Stromal cell of bone marrow (primary cell): Measurements from ENCODE around the gene MTRFR.
"Not testable (repeated sequence)": the region's sequence is repeated elsewhere in the genome, so short reads cannot be mapped to it uniquely, and the experiment has no call there.

Source experiments
- DNase-seq: peaks from one replicate; pipeline ENCODE4 v3.0.0-alpha.2; 2012; ENCODE audit warnings: low read depth

Gene MTRFR

GRCh38 chr12:123232807-123233504 lies at the start of gene MTRFR, which contains the start of gene MPHOSPH9:
MTRFR (plus strand) TSS chr12:123233436; CDS start chr12:123253675, 20,239 bp downstream.
MPHOSPH9 (minus strand) TSS chr12:123233141; CDS start chr12:123230364, 2,777 bp downstream.
- DNase-seq: peak; percentile 100

- no peak for DNase-seq
Observed at GRCh38 chr12:123187637-123188036, 45.6 kb upstream of the MTRFR start.

DNA sequence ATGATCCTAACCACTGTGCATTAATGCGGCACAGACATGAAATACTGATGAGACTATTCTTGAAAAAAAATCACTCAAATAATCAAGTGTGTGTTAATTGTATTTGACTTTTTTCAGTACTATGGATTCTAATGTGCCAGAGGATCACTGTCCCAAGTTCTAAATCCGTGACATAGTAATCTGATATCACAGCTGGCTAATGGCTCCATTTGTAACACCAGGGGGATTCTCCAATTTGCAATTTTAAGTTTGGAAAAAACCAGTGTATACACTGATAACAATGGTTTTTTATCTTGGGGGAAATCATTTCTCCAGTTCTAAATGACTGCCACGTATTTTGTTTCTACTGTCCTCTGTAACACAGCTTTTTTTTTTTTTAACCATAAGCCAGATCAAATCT lies 33.3 kb upstream of the MTRFR start:
- no peak for DNase-seq

DNA sequence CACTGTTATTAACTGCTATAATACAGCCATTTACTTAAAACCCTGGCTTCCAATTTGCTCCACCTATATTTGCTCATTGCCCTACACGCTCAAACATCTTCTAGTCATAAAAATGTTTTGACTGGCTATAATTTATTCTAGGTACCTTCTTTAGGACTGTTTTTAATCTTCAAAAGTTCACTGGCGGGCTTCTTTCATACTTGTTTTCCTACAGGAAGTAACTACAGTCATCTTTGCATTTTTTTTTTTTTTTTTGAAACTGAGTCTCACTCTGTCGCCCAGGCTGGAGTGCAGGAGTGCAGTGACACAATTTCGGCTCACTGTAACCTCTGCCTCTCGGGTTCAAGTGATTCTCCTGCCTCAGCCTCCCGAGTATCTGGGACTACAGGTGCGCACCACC lies 32.8 kb upstream of the MTRFR start:
- DNase-seq: no peak

DNA sequence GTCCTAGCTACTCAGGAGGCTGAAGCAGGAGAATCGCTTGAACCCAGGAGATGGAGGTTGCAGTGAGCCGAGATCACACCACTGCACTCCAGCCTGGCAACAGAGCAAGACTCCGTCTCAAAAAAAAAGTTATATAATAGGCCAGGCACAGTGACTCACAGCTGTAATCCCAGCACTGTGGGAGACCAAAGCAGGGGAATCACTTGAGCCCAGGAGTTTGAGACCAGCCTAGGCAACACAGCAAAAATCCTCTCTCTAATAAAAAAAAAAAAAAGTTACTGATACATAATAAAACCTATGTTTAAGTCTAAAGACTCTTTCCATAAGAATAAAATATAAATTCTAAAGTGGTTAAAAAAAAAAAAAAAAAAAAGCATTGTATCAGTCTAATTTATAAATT lies 26.4 kb upstream of the MTRFR start:
- DNase-seq: peak; percentile 31

DNA sequence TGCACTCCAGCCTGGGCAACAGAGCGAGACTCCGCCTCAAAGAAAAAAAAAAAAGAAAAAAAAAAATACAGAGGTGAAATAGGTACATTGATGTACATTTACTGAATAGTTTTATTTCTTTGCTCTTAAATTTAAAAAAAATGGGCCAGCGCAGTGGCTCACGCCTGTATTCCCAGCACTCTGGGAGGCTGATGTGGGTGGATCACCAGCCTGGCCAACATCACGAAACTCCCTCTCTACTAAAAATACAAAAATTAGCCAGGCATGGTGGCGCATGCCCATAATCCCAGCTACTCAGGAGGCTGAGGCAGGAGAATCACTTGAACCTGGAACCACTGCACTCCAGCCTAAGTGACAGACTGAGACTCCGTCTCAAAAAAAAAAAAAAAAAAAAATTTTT lies 25.4 kb upstream of the MTRFR start:
- DNase-seq: not testable (repeated sequence)

- DNase-seq: peak; percentile 67
Observed at GRCh38 chr12:123223241-123223668, 10.0 kb upstream of the MTRFR start.

- DNase-seq: no peak
Observed at GRCh38 chr12:123225443-123225842, 7.8 kb upstream of the MTRFR start.

GRCh38 chr12:123227581-123228258 lies 5.5 kb upstream of the MTRFR start:
- no peak for DNase-seq

DNA sequence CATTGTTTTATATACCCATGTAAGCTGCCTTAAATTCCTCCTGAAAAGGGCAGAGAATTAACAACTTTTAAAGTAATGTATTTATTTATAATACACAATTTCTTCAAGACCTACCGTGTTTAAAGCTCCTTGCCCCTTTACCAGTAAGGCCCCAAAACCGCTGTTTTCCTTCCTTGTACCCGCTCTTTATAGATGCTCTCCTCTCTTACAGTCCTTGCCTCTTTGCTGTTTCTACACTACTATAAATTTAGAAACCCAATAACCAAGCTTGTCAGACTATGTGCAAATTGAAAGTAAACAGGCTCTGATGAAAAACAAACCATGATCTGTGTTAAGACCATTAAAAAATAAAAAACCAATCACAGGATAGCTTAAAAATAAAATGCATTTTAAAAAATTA lies 4.2 kb upstream of the MTRFR start:
- DNase-seq: no peak

GRCh38 chr12:123231931-123232330 lies 1.3 kb upstream of the MTRFR start:
- no peak for DNase-seq

GRCh38 chr12:123232472-123232806 lies 797 bp upstream of the MTRFR start:
- no peak for DNase-seq

DNA sequence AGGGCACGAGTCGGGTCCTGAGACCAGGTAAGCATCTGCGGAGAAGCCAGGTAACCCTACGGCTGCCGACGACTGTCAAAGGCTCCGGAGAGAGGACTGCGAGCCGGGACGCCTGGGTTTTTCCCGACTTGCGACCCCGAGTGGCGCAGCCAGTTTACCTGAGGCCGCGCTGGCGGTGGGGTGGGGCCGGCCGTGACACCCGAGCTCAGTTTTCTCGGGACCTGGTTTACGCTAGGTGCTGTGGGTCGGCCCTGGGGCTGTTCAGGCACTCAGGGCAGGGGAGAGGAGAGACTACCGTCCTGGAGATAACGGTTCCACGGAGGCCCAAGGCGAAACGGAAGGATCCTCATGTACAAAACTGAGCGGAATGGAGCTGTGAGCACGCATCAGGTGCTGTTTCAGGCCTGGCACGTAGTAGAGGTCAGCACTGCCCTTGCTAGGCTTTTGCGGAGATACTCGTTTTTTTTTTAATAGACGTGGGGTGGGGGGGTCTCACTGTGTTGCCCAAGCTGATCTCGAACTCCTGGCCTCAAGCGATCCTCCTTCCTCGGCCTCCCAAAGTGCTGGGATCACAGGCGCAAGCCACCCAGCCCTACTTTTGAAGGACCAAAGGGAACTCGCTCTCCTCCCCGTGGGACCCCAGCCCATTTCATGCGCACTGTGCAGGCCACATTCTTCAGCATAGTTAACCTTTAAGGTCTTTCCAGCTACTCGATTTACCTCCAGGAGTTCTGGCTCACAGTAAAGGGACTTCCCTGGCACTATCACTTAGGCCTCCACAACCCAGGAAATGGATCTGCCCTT lies 471 bp downstream of the MTRFR start:
- DNase-seq: no peak

GRCh38 chr12:123237646-123238329 lies 4.6 kb downstream of the MTRFR start:
- peak; percentile 70 for DNase-seq

DNA sequence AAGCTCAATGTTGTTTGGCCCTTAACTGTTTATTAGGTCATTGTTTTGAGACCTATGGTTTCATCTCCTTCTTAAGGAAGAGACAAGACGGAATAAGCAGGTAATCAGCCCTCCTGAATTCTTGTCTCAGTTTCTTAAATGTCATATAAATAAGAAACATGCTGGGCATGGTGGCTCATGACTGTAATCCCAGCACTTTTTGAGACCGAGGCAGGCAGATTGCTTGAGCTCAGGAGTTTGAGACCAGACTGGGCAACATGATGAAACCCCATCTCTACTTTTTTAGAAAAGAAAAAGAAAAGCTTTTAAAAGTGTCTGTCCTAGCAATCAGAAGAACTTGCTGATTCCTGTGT lies 5.1 kb downstream of the MTRFR start:
- no peak for DNase-seq

DNA sequence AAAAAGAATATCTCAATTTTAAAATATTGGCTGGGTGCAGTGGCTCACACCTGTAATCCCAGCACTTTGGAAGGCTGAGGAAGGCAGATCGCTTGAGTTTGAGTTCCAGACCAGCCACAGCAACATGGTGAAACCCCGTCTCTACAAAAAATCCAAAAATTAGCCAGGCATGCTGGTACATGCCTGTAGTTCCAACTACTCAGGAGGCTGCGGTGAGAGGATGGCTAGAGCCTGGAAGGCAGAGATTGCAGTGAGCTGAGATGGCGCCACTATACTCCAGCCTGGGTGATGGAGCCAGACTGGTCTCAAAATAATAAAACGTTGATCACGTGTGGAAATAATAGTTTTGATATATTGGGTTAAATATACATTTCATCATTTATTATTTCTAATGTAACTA lies 5.7 kb downstream of the MTRFR start:
- no peak for DNase-seq

DNA sequence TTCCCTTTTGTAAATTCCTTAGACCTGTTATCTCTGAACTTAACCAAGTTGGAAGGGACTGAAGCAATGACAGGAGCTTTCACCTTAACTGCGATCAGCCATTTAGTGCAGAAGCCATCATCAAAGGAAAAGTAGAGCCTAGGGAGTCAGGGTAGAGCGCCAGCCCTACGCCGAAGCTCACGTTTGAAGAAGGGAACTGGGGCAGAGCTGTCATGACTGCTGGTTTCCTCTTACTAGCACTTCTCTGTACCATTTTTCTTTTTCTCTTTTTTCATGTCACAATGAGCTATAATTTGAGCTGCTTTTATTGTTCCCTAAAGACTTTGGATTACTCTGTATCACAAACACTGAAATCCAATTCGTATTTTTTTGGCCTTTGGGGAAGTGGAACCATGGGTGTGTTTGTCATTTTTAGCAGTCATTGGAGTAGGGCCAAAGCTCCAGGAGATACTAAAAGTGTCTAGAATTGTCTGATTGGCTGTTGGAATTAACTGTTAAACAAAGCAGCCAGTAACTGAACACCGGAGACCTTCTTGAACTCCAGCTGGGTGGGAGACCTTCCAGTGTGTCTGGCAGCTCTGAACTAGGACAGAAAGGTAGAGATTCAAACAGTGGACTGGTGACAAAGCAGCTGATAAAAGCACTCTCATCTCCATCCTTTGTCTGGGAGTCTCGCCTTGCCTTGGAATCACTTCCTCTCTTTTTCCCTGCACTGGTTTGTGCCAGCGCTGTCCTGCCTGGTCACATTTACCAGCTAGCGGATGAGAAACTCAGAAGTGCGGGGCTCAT lies 9.1 kb downstream of the MTRFR start:
- peak; percentile 18 for DNase-seq

- no peak for DNase-seq
Observed at GRCh38 chr12:123243671-123244262, 10.5 kb downstream of the MTRFR start.

GRCh38 chr12:123245678-123246077 lies 12.4 kb downstream of the MTRFR start:
- DNase-seq: no peak

- DNase-seq: not testable (repeated sequence)
Observed at GRCh38 chr12:123248129-123248528, 14.9 kb downstream of the MTRFR start.
